IMR-90 (cell line): ENCODE measurements around the gene FAAP100.

ENCODE experiments used
- CTCF ChIP-seq: conservative IDR thresholded peaks from 2 replicates; pipeline ENCODE4 v1.5.1; 2012; ENCODE audit warnings: mild to moderate bottlenecking, low read depth, low read length, improper control_type of control experiment
- MAFK ChIP-seq: IDR thresholded peaks from 2 replicates; pipeline ENCODE4 v1.6.1; 2012; ENCODE audit warnings: low read depth, low read length, improper control_type of control experiment
- MAZ ChIP-seq: IDR thresholded peaks from 2 replicates; pipeline ENCODE4 v1.6.1; 2012; ENCODE audit warnings: low read depth, mild to moderate bottlenecking, low read length, improper control_type of control experiment, moderate library complexity, borderline replicate concordance
- MXI1 ChIP-seq: IDR thresholded peaks from 2 replicates; pipeline ENCODE4 v1.6.1; 2012; ENCODE audit warnings: low read depth, mild to moderate bottlenecking, low read length, moderate library complexity, borderline replicate concordance
- POLR2A ChIP-seq: IDR thresholded peaks from 2 replicates; pipeline ENCODE4 v1.6.1; 2012; ENCODE audit warnings: mild to moderate bottlenecking, low read depth, low read length
- RAD21 ChIP-seq: IDR thresholded peaks from 2 replicates; pipeline ENCODE4 v1.6.1; 2012; ENCODE audit warnings: low read length, improper control_type of control experiment
- RFX5 ChIP-seq: IDR thresholded peaks from 2 replicates; pipeline ENCODE4 v1.8.0; 2012; ENCODE audit warnings: low read depth, mild to moderate bottlenecking, low read length, moderate library complexity

GRCh38 chr17:81489998-81490992, 61.9 kb downstream of the FAAP100 start:
- TF ChIP-seq MXI1, result no peak
- no peak for TF ChIP-seq RFX5
- no peak for TF ChIP-seq CTCF
- no peak for TF ChIP-seq MAZ
- TF ChIP-seq MAFK, result no peak
- TF ChIP-seq RAD21, result no peak
- TF ChIP-seq POLR2A, result no peak
